ENCODE results near the gene SERPINB3. TPM values are rescaled to one million over a fixed set of nuclear protein-coding genes. Genes with fewer than 3 reads are reported as not detected.
"Not testable (repeated sequence)": the region's sequence is repeated elsewhere in the genome, so short reads cannot be mapped to it uniquely, and the experiment has no call there.

The SERPINB3 gene
- total RNA-seq (not detected), polyA plus RNA-seq (under 1 TPM in 2 of 3 donors, not detected in 1; 0.05 to 0.09 TPM)
- long read RNA-seq, donor 1, result 0 reads
- long read RNA-seq, donor 2, result 0 reads

- intact Hi-C loops (cut with DNase I; ENCODE audit: low total_unique reads); H3K4me3 ChIP-seq; H3K36me3 ChIP-seq; H3K27ac ChIP-seq; H3K27me3 ChIP-seq (replicated peaks in 1 of 7); H3K4me1 ChIP-seq; DNase-seq: not testable (repeated sequence)
- peaks cover 0 to 12% (median 0%) of the 10 kb centered on the region in 8 donors for H3K9me3 ChIP-seq
- 57 to 93% (median 73%) methylated on average over 2 of the region's 3 CpGs for WGBS, 5 donors
Measured at GRCh38 chr18:63661750-63662149, at the start of gene SERPINB3. Gene SERPINB3, minus strand, starts transcription at chr18:63661893. Its CDS starts 677 bp downstream, at chr18:63661216.

DNA sequence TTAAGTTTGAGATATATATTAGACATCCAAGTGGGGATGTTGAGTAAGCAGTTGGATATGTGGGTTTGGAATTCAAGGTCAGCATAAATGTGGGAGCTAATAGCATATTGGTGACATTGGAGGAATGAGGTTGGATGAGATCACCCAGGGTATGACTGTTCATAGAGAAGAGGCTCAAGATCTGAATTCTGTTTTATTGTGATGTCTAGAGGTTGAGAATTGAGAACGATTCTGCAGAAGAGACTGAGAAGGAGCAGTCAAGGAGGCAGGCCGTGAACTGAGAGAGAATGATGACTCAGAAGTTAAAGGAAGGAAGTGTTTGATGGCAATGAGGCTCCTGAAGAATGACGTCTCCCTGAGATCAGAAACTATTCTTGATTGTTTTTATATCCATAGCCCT is 47.0 kb upstream of the SERPINB3 start:
- Histone ChIP-seq H3K27ac (no peak overlapping the region), H3K4me3 (no peak overlapping the region), H3K4me1 (no peaks in the 10 kb centered on the region), H3K27me3 (replicated peaks in 1 of 7) (no peaks in the 10 kb centered on the region), H3K9me3 (peaks cover 3 to 12% (median 8%) of the 10 kb centered on the region in 8 donors), H3K36me3 (no peaks in the 10 kb centered on the region)
- no peak for TF ChIP-seq POLR2AphosphoS5 (IDR thresholded peaks at IDR 0.05)
- TF ChIP-seq CTCF (IDR thresholded peaks at IDR 0.05 in 8 of 11, conservative IDR thresholded peaks at IDR 0.05 in 3 of 11), result no peak
- no peak for TF ChIP-seq POLR2A (IDR thresholded peaks at IDR 0.05)
- DNase-seq, result no peak
- 34 to 38% (median 36%) methylated on average over 3 of the region's 3 CpGs for WGBS, 5 donors
- intact Hi-C loops (cut with DNase I; ENCODE audit: low total_unique reads), result no loop called here

GRCh38 chr18:63707816-63708215 is 46.1 kb upstream of the SERPINB3 start:
- WGBS, 5 donors, result 83 to 97% (median 89%) methylated on average over 1 of the region's 1 CpG
- intact Hi-C loops (cut with DNase I; ENCODE audit: low total_unique reads), result no loop called here

DNA sequence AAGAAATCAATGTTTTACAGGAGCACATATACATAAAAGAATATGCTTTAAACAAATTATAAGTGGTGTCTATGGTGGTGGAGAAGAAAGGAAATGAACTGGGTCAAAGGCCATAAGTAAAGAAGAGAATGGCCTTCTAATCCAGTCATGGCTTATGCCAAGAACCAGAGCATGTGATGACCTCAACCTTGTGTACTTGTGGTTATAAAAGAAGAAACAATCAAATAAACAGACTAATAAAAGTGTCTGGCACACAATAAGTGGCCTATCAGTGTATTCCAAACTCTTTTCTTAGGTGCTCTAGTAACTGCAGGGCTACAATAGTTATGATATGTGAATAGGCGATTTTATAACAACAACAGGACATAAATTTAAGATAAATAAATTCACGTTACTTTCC is 43.7 kb upstream of the SERPINB3 start:
- Histone ChIP-seq H3K4me3 (no peak overlapping the region), H3K27me3 (replicated peaks in 1 of 7) (no peaks in the 10 kb centered on the region), H3K4me1 (no peaks in the 10 kb centered on the region), H3K9me3 (no peaks in the 10 kb centered on the region), H3K27ac (no peak overlapping the region), H3K36me3 (no peaks in the 10 kb centered on the region)
- WGBS, 5 donors, result 82 to 91% (median 86%) methylated on average over 2 of the region's 2 CpGs
- intact Hi-C loops (cut with DNase I; ENCODE audit: low total_unique reads), result no loop called here
- TF ChIP-seq POLR2AphosphoS5 (IDR thresholded peaks at IDR 0.05) (no peak), CTCF (IDR thresholded peaks at IDR 0.05 in 8 of 11, conservative IDR thresholded peaks at IDR 0.05 in 3 of 11) (no peak), POLR2A (IDR thresholded peaks at IDR 0.05) (no peak)
- DNase-seq, result no peak

More at GRCh38 chr18:63707816-63708215, 46.1 kb upstream of the SERPINB3 start:
- H3K9me3 ChIP-seq, result peaks cover 0 to 4% (median 0%) of the 10 kb centered on the region in 8 donors
- H3K36me3 ChIP-seq, result no peaks in the 10 kb centered on the region
- H3K27me3 ChIP-seq (replicated peaks in 1 of 7), result no peaks in the 10 kb centered on the region
- no peaks in the 10 kb centered on the region for H3K4me1 ChIP-seq
- DNase-seq, result no peak
- TF ChIP-seq POLR2AphosphoS5 (IDR thresholded peaks at IDR 0.05) (no peak), POLR2A (IDR thresholded peaks at IDR 0.05) (no peak), CTCF (IDR thresholded peaks at IDR 0.05 in 8 of 11, conservative IDR thresholded peaks at IDR 0.05 in 3 of 11) (no peak)
- H3K27ac ChIP-seq, result no peak overlapping the region
- no peak overlapping the region for H3K4me3 ChIP-seq

- H3K27ac ChIP-seq, result no peak within 1 kb of the TSS
- H3K36me3 ChIP-seq, result no peaks in the 10 kb centered on the region
- DNase-seq, result no peak
- no peaks in the 10 kb centered on the region for H3K27me3 ChIP-seq (replicated peaks in 1 of 7)
- WGBS, 5 donors, result 79 to 85% (median 82%) methylated on average over 2 of the region's 2 CpGs
- no peak within 1 kb of the TSS for H3K4me3 ChIP-seq
- H3K9me3 ChIP-seq, result no peaks in the 10 kb centered on the region
- intact Hi-C loops (cut with DNase I; ENCODE audit: low total_unique reads), result no loop called here
- H3K4me1 ChIP-seq, result no peaks in the 10 kb centered on the region
- TF ChIP-seq CTCF (IDR thresholded peaks at IDR 0.05 in 8 of 11, conservative IDR thresholded peaks at IDR 0.05 in 3 of 11), result no peak
- TF ChIP-seq POLR2A (IDR thresholded peaks at IDR 0.05), result no peak
- no peak for TF ChIP-seq POLR2AphosphoS5 (IDR thresholded peaks at IDR 0.05)
Measured at GRCh38 chr18:63702660-63703059, 41.0 kb upstream of the SERPINB3 start, which contains the start of gene SERPINB11. Gene SERPINB11, plus strand, starts transcription at chr18:63702960. Its CDS starts 7,234 bp downstream, at chr18:63710194.
